ENCODE data around the gene GLTP.

DNA sequence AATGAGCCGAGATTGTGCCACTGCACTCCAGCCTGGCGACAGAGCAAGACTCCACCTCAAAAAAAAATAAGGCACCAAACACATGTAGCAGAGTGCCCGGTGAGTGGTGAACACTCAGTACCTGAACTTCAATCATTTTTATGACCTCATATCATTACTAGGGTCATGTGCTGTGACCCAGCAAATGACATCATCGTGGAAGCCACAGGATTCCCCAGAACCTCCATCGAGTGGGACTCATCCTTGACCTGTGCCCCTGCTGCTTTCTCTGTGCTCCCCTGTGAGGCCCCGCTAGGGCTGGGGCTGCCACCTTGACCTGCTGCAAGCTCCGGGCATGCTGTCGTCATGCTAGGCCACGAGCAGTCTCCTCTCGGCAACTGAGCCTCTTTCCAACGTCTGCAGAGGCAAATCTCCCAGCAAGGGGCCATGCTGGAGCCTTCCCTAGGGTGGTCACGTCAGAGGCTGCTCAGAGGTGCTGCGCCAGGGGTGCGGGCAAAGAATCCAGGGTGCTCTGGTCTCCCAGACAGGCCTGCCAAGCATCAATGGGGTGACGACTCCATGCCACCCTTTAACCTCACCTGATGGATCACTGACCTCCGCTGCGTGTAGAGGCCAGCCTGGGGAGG, 18.5 kb downstream of the GLTP start:
- TF ChIP-seq POLR2A (IDR thresholded peaks at IDR 0.05; ENCODE audit: low read depth, low read length) (no peak), RAD21 (IDR thresholded peaks at IDR 0.05; ENCODE audit: low read length) (no peak), MAFK (IDR thresholded peaks at IDR 0.05; ENCODE audit: low read depth, low read length) (no peak), CHD1 (IDR thresholded peaks at IDR 0.05; ENCODE audit: low read depth, low read length) (no peak), BHLHE40 (IDR thresholded peaks at IDR 0.05; ENCODE audit: low read depth, low read length) (no peak), RCOR1 (IDR thresholded peaks at IDR 0.05; ENCODE audit: insufficient replicate concordance, low read length) (no peak), FOS (IDR thresholded peaks at IDR 0.05; ENCODE audit: low read depth, low read length) (no peak), SMC3 (IDR thresholded peaks at IDR 0.05; ENCODE audit: low read depth, low read length) (no peak), MXI1 (IDR thresholded peaks at IDR 0.05; ENCODE audit: borderline replicate concordance, low read depth, low read length) (no peak), MAZ (IDR thresholded peaks at IDR 0.05; ENCODE audit: borderline replicate concordance, low read depth, low read length) (no peak)
- TF ChIP-seq, protein P1, sequence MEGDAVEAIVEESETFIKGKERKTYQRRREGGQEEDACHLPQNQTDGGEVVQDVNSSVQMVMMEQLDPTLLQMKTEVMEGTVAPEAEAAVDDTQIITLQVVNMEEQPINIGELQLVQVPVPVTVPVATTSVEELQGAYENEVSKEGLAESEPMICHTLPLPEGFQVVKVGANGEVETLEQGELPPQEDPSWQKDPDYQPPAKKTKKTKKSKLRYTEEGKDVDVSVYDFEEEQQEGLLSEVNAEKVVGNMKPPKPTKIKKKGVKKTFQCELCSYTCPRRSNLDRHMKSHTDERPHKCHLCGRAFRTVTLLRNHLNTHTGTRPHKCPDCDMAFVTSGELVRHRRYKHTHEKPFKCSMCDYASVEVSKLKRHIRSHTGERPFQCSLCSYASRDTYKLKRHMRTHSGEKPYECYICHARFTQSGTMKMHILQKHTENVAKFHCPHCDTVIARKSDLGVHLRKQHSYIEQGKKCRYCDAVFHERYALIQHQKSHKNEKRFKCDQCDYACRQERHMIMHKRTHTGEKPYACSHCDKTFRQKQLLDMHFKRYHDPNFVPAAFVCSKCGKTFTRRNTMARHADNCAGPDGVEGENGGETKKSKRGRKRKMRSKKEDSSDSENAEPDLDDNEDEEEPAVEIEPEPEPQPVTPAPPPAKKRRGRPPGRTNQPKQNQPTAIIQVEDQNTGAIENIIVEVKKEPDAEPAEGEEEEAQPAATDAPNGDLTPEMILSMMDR (conservative IDR thresholded peaks at IDR 0.05; ENCODE audit: low read depth, low read length), result no peak
- TF ChIP-seq, protein P2, sequence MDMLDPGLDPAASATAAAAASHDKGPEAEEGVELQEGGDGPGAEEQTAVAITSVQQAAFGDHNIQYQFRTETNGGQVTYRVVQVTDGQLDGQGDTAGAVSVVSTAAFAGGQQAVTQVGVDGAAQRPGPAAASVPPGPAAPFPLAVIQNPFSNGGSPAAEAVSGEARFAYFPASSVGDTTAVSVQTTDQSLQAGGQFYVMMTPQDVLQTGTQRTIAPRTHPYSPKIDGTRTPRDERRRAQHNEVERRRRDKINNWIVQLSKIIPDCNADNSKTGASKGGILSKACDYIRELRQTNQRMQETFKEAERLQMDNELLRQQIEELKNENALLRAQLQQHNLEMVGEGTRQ (IDR thresholded peaks at IDR 0.05; ENCODE audit: low read depth, low read length), result no peak
- TF ChIP-seq, protein P3, sequence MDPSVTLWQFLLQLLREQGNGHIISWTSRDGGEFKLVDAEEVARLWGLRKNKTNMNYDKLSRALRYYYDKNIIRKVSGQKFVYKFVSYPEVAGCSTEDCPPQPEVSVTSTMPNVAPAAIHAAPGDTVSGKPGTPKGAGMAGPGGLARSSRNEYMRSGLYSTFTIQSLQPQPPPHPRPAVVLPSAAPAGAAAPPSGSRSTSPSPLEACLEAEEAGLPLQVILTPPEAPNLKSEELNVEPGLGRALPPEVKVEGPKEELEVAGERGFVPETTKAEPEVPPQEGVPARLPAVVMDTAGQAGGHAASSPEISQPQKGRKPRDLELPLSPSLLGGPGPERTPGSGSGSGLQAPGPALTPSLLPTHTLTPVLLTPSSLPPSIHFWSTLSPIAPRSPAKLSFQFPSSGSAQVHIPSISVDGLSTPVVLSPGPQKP (IDR thresholded peaks at IDR 0.05; ENCODE audit: borderline replicate concordance, low read depth, low read length), result no peak
